ENCODE data around the gene TBX21.

DNA sequence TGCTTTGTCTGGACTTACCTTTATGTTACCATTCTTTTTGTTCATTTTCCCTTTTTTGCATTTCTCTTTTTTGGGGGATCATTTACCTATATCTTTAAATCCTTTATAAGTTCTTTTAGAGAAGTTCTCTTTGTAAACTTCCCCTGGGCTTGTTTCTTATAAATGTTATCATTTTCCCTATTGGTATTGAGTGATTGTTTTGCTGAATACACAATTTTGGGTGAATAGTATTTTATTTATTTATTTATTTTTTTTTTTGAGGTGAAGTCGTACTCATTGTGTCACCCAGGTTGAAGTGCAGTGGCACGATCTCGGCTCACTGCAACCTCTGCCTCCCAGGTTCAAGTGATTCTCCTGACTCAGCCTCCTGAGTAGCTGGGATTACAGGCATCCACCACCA, 18.4 kb downstream of the TBX21 start:
- TF ChIP-seq, protein P1, sequence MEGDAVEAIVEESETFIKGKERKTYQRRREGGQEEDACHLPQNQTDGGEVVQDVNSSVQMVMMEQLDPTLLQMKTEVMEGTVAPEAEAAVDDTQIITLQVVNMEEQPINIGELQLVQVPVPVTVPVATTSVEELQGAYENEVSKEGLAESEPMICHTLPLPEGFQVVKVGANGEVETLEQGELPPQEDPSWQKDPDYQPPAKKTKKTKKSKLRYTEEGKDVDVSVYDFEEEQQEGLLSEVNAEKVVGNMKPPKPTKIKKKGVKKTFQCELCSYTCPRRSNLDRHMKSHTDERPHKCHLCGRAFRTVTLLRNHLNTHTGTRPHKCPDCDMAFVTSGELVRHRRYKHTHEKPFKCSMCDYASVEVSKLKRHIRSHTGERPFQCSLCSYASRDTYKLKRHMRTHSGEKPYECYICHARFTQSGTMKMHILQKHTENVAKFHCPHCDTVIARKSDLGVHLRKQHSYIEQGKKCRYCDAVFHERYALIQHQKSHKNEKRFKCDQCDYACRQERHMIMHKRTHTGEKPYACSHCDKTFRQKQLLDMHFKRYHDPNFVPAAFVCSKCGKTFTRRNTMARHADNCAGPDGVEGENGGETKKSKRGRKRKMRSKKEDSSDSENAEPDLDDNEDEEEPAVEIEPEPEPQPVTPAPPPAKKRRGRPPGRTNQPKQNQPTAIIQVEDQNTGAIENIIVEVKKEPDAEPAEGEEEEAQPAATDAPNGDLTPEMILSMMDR (IDR thresholded peaks at IDR 0.05): no peak
- TF ChIP-seq POLR2A (IDR thresholded peaks at IDR 0.05): no peak
